K562 (cell line): ENCODE data around the gene SCIN. TPM values are rescaled to one million over a fixed set of nuclear protein-coding genes. Genes with fewer than 3 reads are reported as not detected.

ENCODE experiments used
- COPS2 ChIP-seq: fragments of 450-650 bp; conservative IDR thresholded peaks from 2 replicates; pipeline ENCODE4 v1.6.1; 2016; ENCODE audit warnings: mild to moderate bottlenecking, moderate library complexity
- DPF2 ChIP-seq: fragments of 450-650 bp; IDR thresholded peaks from 2 replicates; pipeline ENCODE4 v1.6.1; 2016
- EGR1 ChIP-seq: fragments of 450-650 bp; conservative IDR thresholded peaks from 2 replicates; pipeline ENCODE4 v1.6.1; 2017; ENCODE audit warnings: mild to moderate bottlenecking
- ZNF134 ChIP-seq: fragments of 250-450 bp; sonication (Bioruptor Pico); conservative IDR thresholded peaks from 2 replicates; pipeline ENCODE4 v1.4.0; 2020
- ZNF146 ChIP-seq: IDR thresholded peaks from one replicate; pipeline ENCODE4 v1.6.1; 2018; ENCODE audit warnings: missing compliant biosample characterization; ENCODE audit not compliant: unreplicated experiment
- ZNF318 ChIP-seq, 2 experiments: fragments of 450-650 bp; IDR thresholded peaks; 2 replicates each; pipeline ENCODE4 v1.6.1; 2016; ENCODE audit warnings: mild to moderate bottlenecking in 2 of 2, borderline replicate concordance in 1 of 2, low read depth in 1 of 2, moderate library complexity in 1 of 2
- polyA plus RNA-seq, 8 experiments: library from polyadenylated mRNA; depleted of rRNA in 4 of 8; stranded (reverse) in 5 of 8; unstranded in 3 of 8; fragments of >200 nt; fragmentation: Nextera tagmentation in 2 of 8; fragmentation: Illumina TruSeq in 1 of 8; extraction: Ambion mirVana in 2 of 8; extraction: Trizol in 1 of 8; gene quantifications; 2 replicates each; pipeline versions ENCODE4 v1.2.1 to v1.2.3, GENCODE V29; 2011 to 2014; ENCODE audit warnings: inconsistent platforms in 1 of 8, missing spikeins in 1 of 8
- total RNA-seq, 7 experiments: library from RNA; depleted of rRNA in 6 of 7; stranded (reverse); fragments of >200 nt in 6 of 7; fragmentation: Illumina TruSeq in 2 of 7; extraction: Trizol in 2 of 7; gene quantifications; 2 replicates each; pipeline versions ENCODE4 v1.2.1 to v1.2.3, GENCODE V29; 2011 to 2021; ENCODE audit warnings: low replicate concordance in 1 of 7

SCIN gene
- total and polyA plus RNA-seq, 9 of the 15 experiments (the other 6 are each of a cell fraction or from before 2014, with no cell fraction given): 0.67 to 18.2 (median 10.6) TPM

DNA sequence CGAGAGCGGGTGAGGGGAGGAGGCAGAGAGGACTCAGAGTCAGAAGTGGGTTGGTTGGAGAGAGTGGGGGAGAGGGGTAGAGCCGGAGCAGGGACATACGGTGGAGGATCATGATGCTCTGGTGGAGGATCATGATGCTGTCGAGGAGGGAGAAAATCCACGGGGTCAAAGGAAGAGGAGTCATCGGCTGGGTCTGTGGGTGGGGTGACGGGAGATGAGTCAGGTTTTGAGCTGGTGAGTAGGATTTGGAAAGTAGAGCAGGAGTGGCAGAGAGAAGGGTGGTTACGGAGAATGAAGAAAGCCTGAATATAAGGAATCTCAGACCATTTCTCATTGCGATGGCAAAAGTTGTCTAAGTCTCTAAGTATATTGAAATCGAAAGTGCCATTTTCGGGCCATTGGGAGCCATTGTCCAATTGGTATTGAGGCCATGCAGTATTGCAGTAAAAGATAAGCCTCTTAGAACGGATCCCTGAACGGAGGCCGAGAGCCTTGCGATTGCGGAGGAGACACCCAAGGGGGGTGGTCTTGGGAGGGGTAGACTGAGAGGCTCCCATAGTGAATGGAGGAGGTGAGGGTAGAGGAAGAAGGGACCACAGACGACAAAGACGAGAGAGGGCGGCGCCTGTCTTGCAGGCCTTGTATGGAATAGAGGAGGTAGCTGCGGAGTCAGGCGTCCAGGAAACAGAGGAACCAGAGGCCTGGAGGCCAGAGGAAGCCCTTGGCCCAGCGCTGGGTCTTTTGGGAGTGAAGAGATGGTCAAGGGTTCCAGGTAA is 23.8 kb downstream of the SCIN start (continued):
- TF ChIP-seq ZNF318 (IDR thresholded peaks at IDR 0.05; ENCODE audit: borderline replicate concordance in 1 of 2, low read depth in 1 of 2) (no peak), DPF2 (peak; percentile 34; the same call in 1 of the 2 replicates), EGR1 (peak; percentile 38; the same call in 1 of the 2 replicates), COPS2 (no peak), ZNF146 (no peak), ZNF134 (CRISPR knock-in tag) (no peak)
